Stimulated activated naive CD8-positive, alpha-beta T cell treated with anti-CD3 and anti-CD28 coated beads, Interleukin-15, Interleukin-2, amounts not matched to agents 100 ng/mL and 50 ng/mL, for 24 hours (primary cell): ENCODE data around the gene NTRK3.
"Not testable (repeated sequence)": the region's sequence is repeated elsewhere in the genome, so short reads cannot be mapped to it uniquely, and the experiment has no call there.

Experiments
- H3K27ac Mint-ChIP-seq: one replicate; pipeline ENCODE4 v1.8.0; 2021; ENCODE audit warnings: mild to moderate bottlenecking, mixed read lengths
- H3K27me3 Mint-ChIP-seq: one replicate; pipeline ENCODE4 v1.8.0; 2021; ENCODE audit warnings: mixed read lengths
- H3K36me3 Mint-ChIP-seq: one replicate; pipeline ENCODE4 v1.8.0; 2021; ENCODE audit warnings: low read depth, mixed read lengths
- H3K4me1 Mint-ChIP-seq: one replicate; pipeline ENCODE4 v1.8.0; 2021; ENCODE audit warnings: low read depth, mixed read lengths
- H3K4me3 Mint-ChIP-seq: one replicate; pipeline ENCODE4 v1.8.0; 2021; ENCODE audit warnings: mild to moderate bottlenecking, mixed read lengths
- H3K9me3 Mint-ChIP-seq: one replicate; pipeline ENCODE4 v1.8.0; 2021; ENCODE audit warnings: mixed read lengths

Gene NTRK3

DNA sequence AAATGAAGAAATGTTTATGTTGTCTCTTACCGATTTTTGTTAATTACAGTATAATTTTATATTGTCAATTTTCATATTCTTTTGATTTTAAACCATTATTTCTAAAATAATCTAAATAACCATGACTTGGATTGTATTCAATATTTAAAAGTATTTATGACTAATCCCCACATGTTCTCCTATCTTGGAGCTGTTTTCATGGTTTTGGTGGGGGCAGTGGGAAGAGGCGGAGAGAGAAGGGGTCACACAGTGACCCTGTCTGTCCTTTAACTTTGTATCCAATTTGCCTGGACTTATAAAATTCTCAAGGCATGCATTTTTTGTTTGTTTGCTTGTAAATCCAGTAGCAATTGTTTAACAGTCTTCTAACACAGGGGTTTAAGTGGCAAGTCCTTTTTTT lies 407.4 kb downstream of the NTRK3 start:
- Mint-ChIP-seq H3K4me3 (no peak overlapping the region), H3K27ac (no peak overlapping the region), H3K9me3 (no peaks in the 10 kb centered on the region), H3K27me3 (no peaks in the 10 kb centered on the region), H3K36me3 (no peaks in the 10 kb centered on the region), H3K4me1 (no peaks in the 10 kb centered on the region)

DNA sequence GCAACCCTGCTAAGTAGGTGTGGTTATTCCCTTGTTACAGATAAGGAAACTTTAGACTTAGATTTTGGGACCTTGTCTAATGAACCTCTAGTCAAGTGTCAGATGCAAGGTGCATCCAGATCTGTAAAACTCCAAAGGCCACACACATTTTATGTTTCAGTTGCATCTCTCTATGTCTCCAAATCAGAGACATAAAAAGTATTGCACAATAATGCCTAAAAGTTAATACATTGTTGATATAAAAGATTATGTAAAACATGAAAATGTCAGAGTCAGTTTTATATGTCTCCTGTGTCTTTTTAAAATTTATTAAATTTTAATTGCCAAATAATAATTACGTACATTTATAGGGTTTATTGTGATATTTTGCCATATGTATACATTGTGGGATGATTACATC lies 408.5 kb downstream of the NTRK3 start:
- Mint-ChIP-seq H3K27me3 (no peaks in the 10 kb centered on the region), H3K27ac (no peak overlapping the region), H3K4me3 (no peak overlapping the region), H3K4me1 (no peaks in the 10 kb centered on the region), H3K36me3 (no peaks in the 10 kb centered on the region), H3K9me3 (no peaks in the 10 kb centered on the region)

- Mint-ChIP-seq H3K9me3 (no peaks in the 10 kb centered on the region), H3K36me3 (no peaks in the 10 kb centered on the region), H3K4me3 (no peak overlapping the region), H3K27ac (no peak overlapping the region), H3K27me3 (no peaks in the 10 kb centered on the region), H3K4me1 (no peaks in the 10 kb centered on the region)
Observed at GRCh38 chr15:87846746-87847145, 409.8 kb downstream of the NTRK3 start.

DNA sequence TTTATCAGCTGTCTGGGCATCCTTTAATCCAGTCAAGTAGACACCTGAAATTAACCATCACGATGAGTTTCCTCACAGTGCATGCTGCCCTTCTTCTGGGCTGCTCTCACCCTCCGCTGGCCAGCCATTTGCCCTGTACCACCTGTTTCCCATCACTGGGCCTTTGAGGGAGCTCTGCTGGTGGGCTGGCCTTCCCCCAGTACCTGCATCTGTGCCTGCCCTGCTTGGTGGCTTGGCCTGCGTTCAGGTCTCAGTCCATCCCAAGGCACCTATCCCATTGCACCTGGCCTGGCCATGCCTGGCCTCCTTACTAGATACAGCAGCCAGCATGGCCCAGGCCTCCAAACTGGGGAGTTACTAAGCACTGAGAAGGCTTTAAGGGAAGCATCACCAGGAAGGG lies 413.2 kb downstream of the NTRK3 start:
- H3K9me3 Mint-ChIP-seq, result no peaks in the 10 kb centered on the region
- no peaks in the 10 kb centered on the region for H3K36me3 Mint-ChIP-seq
- no peaks in the 10 kb centered on the region for H3K4me1 Mint-ChIP-seq
- no peak overlapping the region for H3K27ac Mint-ChIP-seq
- no peak overlapping the region for H3K4me3 Mint-ChIP-seq
- no peaks in the 10 kb centered on the region for H3K27me3 Mint-ChIP-seq

DNA sequence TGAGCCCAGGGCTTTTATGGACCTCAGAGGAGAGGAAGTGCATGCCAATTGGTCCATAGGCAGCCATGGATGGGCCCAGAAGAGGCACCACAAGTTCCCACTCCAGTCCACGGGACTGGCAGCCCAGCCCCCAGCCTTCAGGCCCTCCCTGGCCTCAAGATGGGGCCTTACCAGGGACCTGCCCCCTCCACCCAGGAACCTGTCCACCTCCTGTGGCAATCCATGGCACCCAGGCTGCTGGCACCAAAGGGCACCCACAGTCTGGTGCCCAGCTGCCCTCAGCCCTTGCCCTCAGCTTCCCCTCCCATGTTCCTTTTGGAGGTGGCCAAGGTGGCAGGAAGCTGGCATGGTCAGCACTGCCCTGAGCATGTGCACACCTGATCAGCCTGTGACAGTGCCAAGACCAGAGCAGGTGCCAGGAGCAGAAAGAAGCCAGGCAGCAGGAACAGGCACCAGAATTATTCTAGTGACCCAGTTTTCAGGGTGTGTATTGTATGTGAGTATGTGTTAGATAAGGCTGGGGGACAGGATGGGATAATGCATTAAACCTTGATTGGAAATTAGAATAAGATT lies 415.0 kb downstream of the NTRK3 start:
- no peaks in the 10 kb centered on the region for H3K36me3 Mint-ChIP-seq
- H3K27me3 Mint-ChIP-seq, result no peaks in the 10 kb centered on the region
- no peak overlapping the region for H3K4me3 Mint-ChIP-seq
- no peak overlapping the region for H3K27ac Mint-ChIP-seq
- H3K9me3 Mint-ChIP-seq, result peaks cover 4% of the 10 kb centered on the region
- no peaks in the 10 kb centered on the region for H3K4me1 Mint-ChIP-seq

GRCh38 chr15:87835830-87836229 lies 420.7 kb downstream of the NTRK3 start:
- not testable (repeated sequence) for H3K4me3 Mint-ChIP-seq

GRCh38 chr15:87833333-87833732 lies 423.2 kb downstream of the NTRK3 start:
- H3K9me3 Mint-ChIP-seq, H3K36me3 Mint-ChIP-seq, H3K27ac Mint-ChIP-seq, H3K4me1 Mint-ChIP-seq, H3K4me3 Mint-ChIP-seq, H3K27me3 Mint-ChIP-seq: not testable (repeated sequence)

More at GRCh38 chr15:87835830-87836229, 420.7 kb downstream of the NTRK3 start:
- H3K9me3 Mint-ChIP-seq, H3K4me1 Mint-ChIP-seq, H3K27me3 Mint-ChIP-seq, H3K27ac Mint-ChIP-seq, H3K36me3 Mint-ChIP-seq: not testable (repeated sequence)

GRCh38 chr15:87829332-87830050 lies 427.0 kb downstream of the NTRK3 start:
- Mint-ChIP-seq H3K4me3 (no peak overlapping the region), H3K27ac (no peak overlapping the region), H3K9me3 (peaks cover 9% of the 10 kb centered on the region), H3K27me3 (no peaks in the 10 kb centered on the region), H3K36me3 (no peaks in the 10 kb centered on the region), H3K4me1 (no peaks in the 10 kb centered on the region)

- Mint-ChIP-seq H3K27ac (no peak overlapping the region), H3K4me3 (no peak overlapping the region), H3K27me3 (no peaks in the 10 kb centered on the region), H3K9me3 (peaks cover 9% of the 10 kb centered on the region), H3K4me1 (no peaks in the 10 kb centered on the region), H3K36me3 (no peaks in the 10 kb centered on the region)
Observed at GRCh38 chr15:87828608-87829007, 427.9 kb downstream of the NTRK3 start.

DNA sequence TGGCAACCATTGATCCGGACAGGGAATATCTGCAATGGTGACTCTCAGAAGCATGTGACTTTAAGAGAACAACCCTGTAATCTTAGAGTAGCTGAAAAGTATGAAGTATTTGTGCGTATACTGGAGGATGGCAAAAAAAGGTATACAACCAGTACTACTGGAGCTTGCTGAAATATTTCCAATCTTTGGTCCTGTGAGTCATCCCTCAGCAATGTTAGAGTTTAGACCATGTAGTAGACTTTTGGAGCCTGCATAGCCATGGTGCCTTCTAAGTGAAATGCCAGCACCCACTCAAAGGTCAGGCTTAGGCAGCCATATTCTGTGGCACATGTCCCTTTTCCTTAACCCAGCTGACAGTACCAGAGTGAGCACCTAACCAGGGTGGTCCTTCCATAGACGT lies 429.4 kb downstream of the NTRK3 start:
- Mint-ChIP-seq H3K27me3 (no peaks in the 10 kb centered on the region), H3K4me3 (no peak overlapping the region), H3K36me3 (no peaks in the 10 kb centered on the region), H3K4me1 (no peaks in the 10 kb centered on the region), H3K9me3 (peaks cover 9% of the 10 kb centered on the region), H3K27ac (no peak overlapping the region)

DNA sequence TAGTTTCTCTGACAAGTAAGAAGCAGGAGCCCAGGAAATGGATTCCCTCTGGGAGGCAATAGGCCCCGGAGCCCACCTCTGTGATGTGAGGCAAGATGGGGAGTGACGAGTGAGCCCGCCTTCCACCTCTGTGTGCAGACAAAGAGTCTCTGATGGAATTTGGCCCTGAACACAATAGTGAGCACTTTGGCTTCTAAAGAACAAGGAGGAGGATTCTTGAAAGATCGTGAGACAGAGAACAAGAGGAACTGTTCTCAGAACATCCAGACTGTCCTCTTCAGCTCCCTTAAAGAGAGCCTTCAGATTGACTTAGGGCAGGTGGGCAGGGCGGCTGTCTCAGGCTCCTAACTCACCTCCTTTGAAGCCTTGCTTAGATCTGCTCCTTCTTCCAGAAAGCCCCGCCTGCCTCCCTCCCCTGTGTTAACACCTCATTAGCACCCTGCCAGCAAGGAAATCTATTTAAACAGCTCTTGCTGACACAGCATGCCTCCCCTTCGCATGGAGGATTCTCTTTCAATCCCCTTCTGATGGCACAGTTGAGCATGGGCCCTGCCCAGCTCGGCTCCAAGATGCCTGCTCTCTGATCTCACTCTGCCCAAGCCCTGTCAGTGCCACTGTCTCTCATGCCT lies 430.3 kb downstream of the NTRK3 start:
- H3K4me1 Mint-ChIP-seq, result no peaks in the 10 kb centered on the region
- H3K36me3 Mint-ChIP-seq, result no peaks in the 10 kb centered on the region
- H3K27me3 Mint-ChIP-seq, result no peaks in the 10 kb centered on the region
- H3K9me3 Mint-ChIP-seq, result peaks cover 9% of the 10 kb centered on the region
- no peak overlapping the region for H3K4me3 Mint-ChIP-seq
- H3K27ac Mint-ChIP-seq, result no peak overlapping the region

DNA sequence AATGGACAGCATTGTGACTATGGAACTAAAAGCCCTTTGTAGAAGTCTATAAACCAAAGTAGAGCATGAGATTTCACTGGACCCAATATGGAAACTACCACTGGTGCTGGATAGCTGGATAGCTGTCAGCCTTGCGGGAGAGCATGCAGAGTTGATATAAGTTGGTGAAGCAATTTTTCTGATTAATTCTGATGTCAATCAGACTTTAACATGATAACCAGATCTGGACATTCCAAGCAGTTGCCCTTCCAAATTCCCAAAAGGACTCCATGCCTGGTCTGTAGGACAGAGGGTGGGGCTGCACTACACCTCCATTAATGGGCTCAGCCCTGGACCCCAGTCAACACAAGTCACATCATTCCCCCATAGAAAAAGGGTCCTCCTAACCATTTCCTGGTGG lies 437.8 kb downstream of the NTRK3 start:
- Mint-ChIP-seq H3K4me1 (no peaks in the 10 kb centered on the region), H3K4me3 (no peak overlapping the region), H3K27me3 (no peaks in the 10 kb centered on the region), H3K27ac (no peak overlapping the region), H3K9me3 (no peaks in the 10 kb centered on the region), H3K36me3 (no peaks in the 10 kb centered on the region)

GRCh38 chr15:87817553-87817952 lies 439.0 kb downstream of the NTRK3 start:
- Mint-ChIP-seq H3K4me3 (no peak overlapping the region), H3K9me3 (no peaks in the 10 kb centered on the region), H3K36me3 (no peaks in the 10 kb centered on the region), H3K4me1 (no peaks in the 10 kb centered on the region), H3K27ac (no peak overlapping the region), H3K27me3 (no peaks in the 10 kb centered on the region)

- Mint-ChIP-seq H3K27me3 (no peaks in the 10 kb centered on the region), H3K4me3 (no peak overlapping the region), H3K4me1 (no peaks in the 10 kb centered on the region), H3K36me3 (no peaks in the 10 kb centered on the region), H3K9me3 (no peaks in the 10 kb centered on the region), H3K27ac (no peak overlapping the region)
Observed at GRCh38 chr15:87816811-87817210, 439.7 kb downstream of the NTRK3 start.

GRCh38 chr15:87816016-87816415 lies 440.5 kb downstream of the NTRK3 start:
- Mint-ChIP-seq H3K4me1 (no peaks in the 10 kb centered on the region), H3K27me3 (no peaks in the 10 kb centered on the region), H3K4me3 (no peak overlapping the region), H3K9me3 (no peaks in the 10 kb centered on the region), H3K36me3 (no peaks in the 10 kb centered on the region), H3K27ac (no peak overlapping the region)
